Stimulated activated CD4-positive, alpha-beta T cell treated with anti-CD3 and anti-CD28 coated beads, Interleukin-4, amount 100 ng/mL, for 48 hours (primary cell): Measurements from ENCODE around the gene MYO1E.

ENCODE experiments used
- DNase-seq, 2 donors: peaks; one replicate each; pipeline ENCODE4 v3.0.0-alpha.2; 2020; ENCODE audit warnings: low read depth in 2 of 2

Gene MYO1E

GRCh38 chr15:59317211-59317610, 55.5 kb downstream of the MYO1E start:
- DNase-seq = no peak

DNA sequence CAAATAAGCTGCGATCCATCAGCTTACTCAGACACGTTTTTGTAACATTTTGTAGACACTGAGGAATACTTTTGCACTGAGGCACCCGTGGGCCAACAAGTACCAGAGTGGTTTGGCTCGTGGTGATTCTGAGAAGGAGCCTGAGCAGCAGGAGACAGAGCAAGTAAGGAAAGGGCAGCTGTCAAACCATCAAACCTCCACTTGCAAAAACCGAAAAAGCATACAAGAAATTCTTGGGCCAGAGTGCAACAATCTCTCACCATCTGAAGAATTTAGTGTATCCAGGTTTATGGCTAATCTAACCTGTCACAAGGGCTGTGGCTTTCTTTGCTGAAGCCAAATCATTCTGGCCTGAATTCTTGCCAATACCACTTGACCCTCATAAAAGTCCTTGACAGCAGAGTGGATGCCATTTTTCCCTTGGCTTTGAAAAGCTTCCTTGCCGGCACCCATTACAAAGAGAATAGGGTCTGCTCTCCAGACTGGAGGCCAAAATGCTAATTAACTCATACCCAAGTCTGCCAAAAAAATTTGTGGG, 56.7 kb downstream of the MYO1E start:
- DNase-seq = no peak

- DNase-seq = no peak
Observed at GRCh38 chr15:59313641-59314332, 58.9 kb downstream of the MYO1E start.

GRCh38 chr15:59312205-59312604, 60.5 kb downstream of the MYO1E start:
- no peak for DNase-seq

- no peak for DNase-seq
Observed at GRCh38 chr15:59311195-59311594, 61.5 kb downstream of the MYO1E start.

DNA sequence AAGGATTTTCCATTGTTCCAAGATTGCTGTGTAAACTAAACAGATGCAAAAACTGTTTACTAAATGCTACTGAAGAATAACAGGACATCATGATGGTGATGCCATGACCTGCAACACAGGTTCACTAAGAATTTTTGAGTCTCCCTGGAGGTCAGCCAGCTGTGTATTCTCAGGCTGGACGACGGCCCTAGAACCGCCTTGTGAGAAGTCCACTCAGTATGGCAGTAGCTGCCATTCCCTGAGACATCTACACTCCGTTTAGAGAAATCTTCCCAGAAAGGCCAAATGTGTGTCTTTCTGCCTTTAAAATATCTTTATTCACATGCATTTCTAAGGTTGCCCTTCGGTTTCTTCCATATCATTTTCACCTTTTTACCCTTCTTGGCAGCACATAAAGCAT, 63.3 kb downstream of the MYO1E start:
- no peak for DNase-seq

DNA sequence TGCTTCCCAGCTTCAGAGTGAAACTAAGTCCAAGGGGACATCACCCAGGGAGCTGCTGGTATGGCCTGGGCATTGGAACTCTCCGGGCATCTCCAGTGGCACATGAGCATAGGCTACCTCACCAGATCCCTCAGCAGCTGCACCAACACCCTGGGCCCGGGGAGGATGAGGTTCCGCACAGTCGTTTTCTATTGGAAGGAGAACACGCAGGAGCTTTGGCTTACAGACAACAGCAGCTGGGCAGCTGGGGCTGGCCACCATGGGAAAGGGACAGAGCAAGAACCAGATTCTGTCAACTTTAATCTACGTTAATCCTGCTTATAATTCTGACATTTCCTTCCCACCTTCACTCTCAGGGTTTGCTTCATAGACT, 65.5 kb downstream of the MYO1E start:
- no peak for DNase-seq

DNA sequence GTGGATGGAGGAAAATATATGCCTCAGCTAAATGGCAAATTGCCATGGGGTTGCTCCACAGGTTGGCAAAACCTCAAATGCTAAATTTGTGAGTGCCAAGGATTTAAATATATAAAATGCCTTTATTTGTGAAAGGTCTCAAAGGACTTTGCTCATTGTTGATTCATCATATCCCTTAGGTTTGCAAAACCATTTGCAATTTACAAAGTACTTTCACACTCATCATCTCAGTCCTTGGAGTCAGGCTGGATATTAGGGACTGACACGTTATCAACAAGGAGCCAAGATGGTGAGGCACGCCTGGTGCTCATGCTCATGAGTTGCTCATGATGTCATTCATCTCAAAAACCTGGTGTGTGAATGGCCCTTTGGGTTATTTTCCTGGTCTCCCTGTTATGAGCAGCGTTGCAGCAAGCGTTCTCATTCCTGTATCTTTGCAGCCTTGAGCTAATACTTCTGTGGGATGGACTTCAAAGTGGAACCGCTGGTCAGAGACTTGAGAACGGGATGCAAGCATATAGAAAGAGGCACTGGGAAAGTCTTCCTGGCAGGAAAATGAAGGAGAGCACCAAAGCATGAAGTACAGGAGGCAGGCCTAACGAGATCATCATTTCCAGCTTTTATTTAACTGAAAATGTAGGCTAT, 66.0 kb downstream of the MYO1E start:
- DNase-seq = no peak

DNA sequence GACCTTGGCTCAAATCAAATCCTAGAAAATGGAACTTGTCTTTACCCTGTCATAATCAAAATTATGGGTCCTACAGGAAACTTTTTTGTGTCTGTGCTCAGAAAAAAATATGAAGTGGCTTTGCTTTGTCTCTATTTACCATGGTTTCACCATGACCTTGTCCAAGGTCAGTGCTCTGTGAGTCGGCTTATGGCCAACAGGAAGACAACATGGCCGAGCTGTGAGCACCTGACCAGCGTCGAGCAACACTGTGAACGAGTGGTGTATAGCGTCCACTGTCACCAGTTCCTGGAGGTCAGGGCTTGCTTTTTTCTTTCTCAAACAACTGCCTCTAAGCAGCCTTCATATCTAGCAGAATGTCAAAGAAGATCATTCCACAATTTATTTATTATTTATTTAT, 67.9 kb downstream of the MYO1E start:
- DNase-seq = no peak

DNA sequence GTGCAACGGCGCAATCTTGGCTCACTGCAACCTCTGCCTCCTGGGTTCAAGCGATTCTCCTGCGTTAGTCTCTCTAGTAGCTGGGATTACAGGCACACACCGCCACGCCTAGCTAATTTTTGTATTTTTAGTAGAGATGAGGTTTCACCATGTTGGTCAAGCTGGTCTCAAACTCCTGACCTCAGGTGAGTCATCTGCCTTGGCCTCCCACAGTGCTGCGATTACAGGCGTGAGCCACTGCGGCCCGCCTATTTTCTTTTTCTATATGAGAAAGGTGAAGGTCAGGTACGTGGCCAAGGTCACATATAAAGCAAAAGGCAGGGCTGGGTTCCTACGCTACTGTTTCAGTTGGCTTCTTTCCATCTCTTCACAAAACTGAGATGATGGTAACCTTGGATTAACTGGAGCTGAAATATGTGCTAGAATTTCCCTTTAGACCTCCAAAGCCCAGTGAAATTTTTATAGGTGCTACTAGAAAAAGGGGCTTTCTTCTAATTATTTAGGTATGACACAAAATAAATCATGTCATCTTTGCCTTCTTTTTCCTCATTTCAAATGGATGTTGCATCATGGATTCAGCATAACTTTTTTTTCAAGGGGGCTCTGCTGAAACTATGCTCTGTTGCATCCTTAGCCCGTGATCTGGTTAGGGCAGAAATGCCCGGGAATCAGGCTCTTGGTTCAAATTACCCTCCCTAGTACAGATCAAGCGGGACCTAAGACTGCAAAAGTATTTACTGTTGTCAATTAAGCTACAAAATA, 68.5 kb downstream of the MYO1E start:
- DNase-seq = no peak

GRCh38 chr15:59303633-59304032, 69.0 kb downstream of the MYO1E start:
- no peak for DNase-seq

GRCh38 chr15:59303136-59303535, 69.5 kb downstream of the MYO1E start:
- DNase-seq = no peak

GRCh38 chr15:59301527-59301926, 71.1 kb downstream of the MYO1E start:
- no peak for DNase-seq

GRCh38 chr15:59300618-59301139, 72.0 kb downstream of the MYO1E start:
- DNase-seq = no peak

DNA sequence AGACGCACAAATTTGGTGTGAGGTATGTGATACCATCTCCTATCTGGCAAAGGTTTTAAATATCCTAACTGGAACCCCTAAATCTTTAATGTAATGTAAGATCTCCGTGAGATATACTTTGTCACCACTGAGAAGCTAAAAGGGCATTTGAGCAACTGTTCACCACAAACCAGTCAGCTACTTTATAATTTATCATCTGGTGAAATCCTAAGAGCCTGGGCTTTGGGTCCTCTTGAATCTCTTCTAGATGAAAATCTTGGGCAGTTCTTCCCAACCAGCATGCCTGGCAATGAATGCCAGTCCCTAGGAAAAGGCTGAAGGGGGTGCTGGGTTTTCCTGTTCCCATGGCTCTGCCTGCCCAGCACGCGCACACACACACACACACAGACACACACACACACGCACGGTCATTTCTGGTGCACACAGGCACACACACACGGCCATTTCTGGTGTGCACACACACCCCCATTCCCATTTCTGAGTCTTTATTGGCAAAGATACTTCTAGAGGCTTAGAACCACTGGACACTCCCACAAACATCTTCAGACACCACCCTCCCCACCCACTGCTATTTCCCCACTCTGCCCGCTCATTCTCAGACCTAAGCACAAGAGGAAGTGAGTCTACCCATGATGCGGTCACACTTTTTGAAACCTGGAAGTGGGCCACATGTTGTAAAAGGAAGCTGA, 72.6 kb downstream of the MYO1E start:
- DNase-seq = peak; percentile 30 to 53

- DNase-seq = no peak
Observed at GRCh38 chr15:59298854-59299250, 73.8 kb downstream of the MYO1E start.

- peak; percentile 11 to 44 for DNase-seq
Observed at GRCh38 chr15:59298225-59298853, 74.3 kb downstream of the MYO1E start.

DNA sequence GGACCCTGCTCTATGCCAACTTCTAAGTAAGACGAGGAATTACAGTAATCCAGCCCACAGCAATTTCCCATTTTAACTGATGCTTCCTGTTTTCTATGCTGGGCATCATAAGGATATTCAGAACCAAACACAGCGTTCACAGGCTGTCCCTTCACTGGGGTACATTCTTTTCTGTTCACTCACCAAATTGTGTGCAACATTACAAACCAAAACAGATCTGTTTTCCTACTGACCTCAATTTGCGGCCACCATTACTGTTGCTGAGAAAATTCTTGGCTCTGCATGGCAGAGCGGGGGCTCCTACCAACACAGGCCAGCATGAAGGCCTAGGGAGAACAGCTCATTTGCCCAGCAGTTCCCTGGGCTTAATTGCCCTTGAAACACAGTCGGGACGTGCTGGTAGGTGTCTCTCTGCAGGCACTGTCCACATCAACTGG, 76.5 kb downstream of the MYO1E start:
- no peak for DNase-seq

DNA sequence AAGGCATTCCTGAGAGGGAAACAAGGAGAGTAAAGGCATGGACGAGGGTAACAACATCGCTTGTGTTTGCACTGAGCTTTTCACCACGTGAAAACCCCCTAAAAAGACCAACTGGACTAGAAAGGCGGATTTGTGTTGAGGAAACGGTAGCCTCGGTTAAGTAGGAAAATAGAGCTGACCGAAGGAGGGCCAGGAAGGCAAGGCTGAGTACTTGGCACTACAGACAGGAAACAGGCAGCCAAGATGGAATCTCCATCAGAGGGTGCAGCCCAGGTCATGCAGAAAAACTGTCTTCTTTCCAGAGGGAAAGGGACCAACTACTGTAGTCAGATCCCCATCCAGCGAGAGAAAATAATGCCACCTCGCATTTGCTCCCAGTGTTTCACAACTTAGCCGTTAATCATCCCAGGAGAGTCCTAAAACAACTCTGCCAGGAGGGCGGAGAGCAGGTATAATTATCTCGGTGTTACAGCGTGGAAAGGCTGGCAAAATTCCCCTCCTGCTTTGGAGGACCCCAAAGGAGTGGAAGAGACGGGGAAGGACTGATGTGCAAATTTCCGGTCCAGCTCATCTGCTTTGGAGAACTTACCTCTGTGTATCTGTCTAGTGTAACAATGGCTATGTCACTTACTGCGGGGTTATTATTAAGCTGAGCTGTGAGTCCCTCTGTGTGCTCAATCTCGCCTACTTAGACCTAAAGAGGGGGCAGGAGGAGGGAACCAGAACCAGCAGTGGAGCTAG, 77.2 kb downstream of the MYO1E start:
- no peak for DNase-seq

- no peak for DNase-seq
Observed at GRCh38 chr15:59294574-59295260, 78.0 kb downstream of the MYO1E start.
